Measurements from ENCODE around the gene GPSM3.

- TF ChIP-seq CTCF (tag by site-specific recombination; IDR thresholded peaks at IDR 0.05) (0 out of 2 replicates have a peak, but pooled peaks have one; percentile 37), ZNF660 (tag by site-specific recombination; IDR thresholded peaks at IDR 0.05) (peak; percentile 41; the same call in 1 of the 2 replicates), YY1 (tag by site-specific recombination; IDR thresholded peaks at IDR 0.05) (0 out of 2 replicates have a peak, but pooled peaks have one; percentile 17), IKZF3 (tag by site-specific recombination; IDR thresholded peaks at IDR 0.05) (peak; percentile 71), GLIS1 (tag by site-specific recombination; IDR thresholded peaks at IDR 0.05) (peak; percentile 52)
- TF ChIP-seq, protein P1, sequence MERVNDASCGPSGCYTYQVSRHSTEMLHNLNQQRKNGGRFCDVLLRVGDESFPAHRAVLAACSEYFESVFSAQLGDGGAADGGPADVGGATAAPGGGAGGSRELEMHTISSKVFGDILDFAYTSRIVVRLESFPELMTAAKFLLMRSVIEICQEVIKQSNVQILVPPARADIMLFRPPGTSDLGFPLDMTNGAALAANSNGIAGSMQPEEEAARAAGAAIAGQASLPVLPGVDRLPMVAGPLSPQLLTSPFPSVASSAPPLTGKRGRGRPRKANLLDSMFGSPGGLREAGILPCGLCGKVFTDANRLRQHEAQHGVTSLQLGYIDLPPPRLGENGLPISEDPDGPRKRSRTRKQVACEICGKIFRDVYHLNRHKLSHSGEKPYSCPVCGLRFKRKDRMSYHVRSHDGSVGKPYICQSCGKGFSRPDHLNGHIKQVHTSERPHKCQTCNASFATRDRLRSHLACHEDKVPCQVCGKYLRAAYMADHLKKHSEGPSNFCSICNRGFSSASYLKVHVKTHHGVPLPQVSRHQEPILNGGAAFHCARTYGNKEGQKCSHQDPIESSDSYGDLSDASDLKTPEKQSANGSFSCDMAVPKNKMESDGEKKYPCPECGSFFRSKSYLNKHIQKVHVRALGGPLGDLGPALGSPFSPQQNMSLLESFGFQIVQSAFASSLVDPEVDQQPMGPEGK (tag by site-specific recombination; IDR thresholded peaks at IDR 0.05): peak; percentile 36
- TF ChIP-seq, protein P2, sequence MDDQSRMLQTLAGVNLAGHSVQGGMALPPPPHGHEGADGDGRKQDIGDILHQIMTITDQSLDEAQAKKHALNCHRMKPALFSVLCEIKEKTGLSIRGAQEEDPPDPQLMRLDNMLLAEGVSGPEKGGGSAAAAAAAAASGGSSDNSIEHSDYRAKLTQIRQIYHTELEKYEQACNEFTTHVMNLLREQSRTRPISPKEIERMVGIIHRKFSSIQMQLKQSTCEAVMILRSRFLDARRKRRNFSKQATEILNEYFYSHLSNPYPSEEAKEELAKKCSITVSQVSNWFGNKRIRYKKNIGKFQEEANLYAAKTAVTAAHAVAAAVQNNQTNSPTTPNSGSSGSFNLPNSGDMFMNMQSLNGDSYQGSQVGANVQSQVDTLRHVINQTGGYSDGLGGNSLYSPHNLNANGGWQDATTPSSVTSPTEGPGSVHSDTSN (CRISPR knock-in tag; IDR thresholded peaks at IDR 0.05): no peak
Observed at GRCh38 chr6:32153564-32154513, 38.6 kb downstream of the GPSM3 start, which contains the start of gene PPT2.
